Measurements from ENCODE around the gene PPP3CA. TPM values are rescaled to one million over a fixed set of nuclear protein-coding genes. Genes with fewer than 3 reads are reported as not detected.

PPP3CA gene
- total and polyA plus RNA-seq, 2 donors (not counting 1 experiment from before 2014, with no cell fraction given) = 66.4 to 79.3 TPM

GRCh38 chr4:100982345-100982744 is 365.0 kb downstream of the PPP3CA start:
- DNase-seq (ENCODE audit: low read depth in 2 of 2) = no peak
- H3K79me2 ChIP-seq (ENCODE audit: control insufficient read depth, insufficient read depth, low read length) = no peaks in the 10 kb centered on the region
- no peaks in the 10 kb centered on the region for H3K4me1 ChIP-seq (ENCODE audit: control insufficient read depth, extremely low read depth, insufficient read depth, low read length)
- no peaks in the 10 kb centered on the region for H3K36me3 ChIP-seq (ENCODE audit: control insufficient read depth, insufficient read depth, low read length)
- no peaks in the 10 kb centered on the region for H4K20me1 ChIP-seq (ENCODE audit: control insufficient read depth, extremely low read depth, insufficient read depth, low read length)
- TF ChIP-seq EZH2 (IDR thresholded peaks at IDR 0.05; ENCODE audit: low read length, missing control alignments) (no peak), CTCF (conservative IDR thresholded peaks at IDR 0.05 in 1 of 2, IDR thresholded peaks at IDR 0.05 in 1 of 2; ENCODE audit: low read depth in 1 of 2, low read length in 2 of 2) (no peak)
- no peak overlapping the region for H3K4me2 ChIP-seq (ENCODE audit: extremely low read depth, insufficient read depth, low read length)
- H3K27me3 ChIP-seq (ENCODE audit: control insufficient read depth, insufficient read depth, low read length) = no peaks in the 10 kb centered on the region
- H3K9ac ChIP-seq (ENCODE audit: insufficient read depth, low read length) = no peak overlapping the region
- no peak overlapping the region for H3K4me3 ChIP-seq (replicated peaks in 1 of 4; ENCODE audit: control extremely low read depth in 1 of 4, insufficient read depth in 1 of 4, low read depth in 3 of 4, low read length in 4 of 4)
- no peaks in the 10 kb centered on the region for H3K9me3 ChIP-seq (ENCODE audit: control insufficient read depth, insufficient read depth, low read depth, low read length)
- H2AFZ ChIP-seq (ENCODE audit: low read length) = no peak overlapping the region
- no peak overlapping the region for H3K27ac ChIP-seq (ENCODE audit: insufficient read depth, low read length)

GRCh38 chr4:100981447-100982204 is 365.7 kb downstream of the PPP3CA start:
- H3K27ac ChIP-seq (ENCODE audit: insufficient read depth, low read length) = no peak overlapping the region
- H3K4me1 ChIP-seq (ENCODE audit: control insufficient read depth, extremely low read depth, insufficient read depth, low read length) = no peaks in the 10 kb centered on the region
- H2AFZ ChIP-seq (ENCODE audit: low read length) = no peak overlapping the region
- H3K9ac ChIP-seq (ENCODE audit: insufficient read depth, low read length) = no peak overlapping the region
- H3K9me3 ChIP-seq (ENCODE audit: control insufficient read depth, insufficient read depth, low read depth, low read length) = no peaks in the 10 kb centered on the region
- no peak overlapping the region for H3K4me3 ChIP-seq (replicated peaks in 1 of 4; ENCODE audit: control extremely low read depth in 1 of 4, insufficient read depth in 1 of 4, low read depth in 3 of 4, low read length in 4 of 4)
- no peak overlapping the region for H3K4me2 ChIP-seq (ENCODE audit: extremely low read depth, insufficient read depth, low read length)
- TF ChIP-seq EZH2 (IDR thresholded peaks at IDR 0.05; ENCODE audit: low read length, missing control alignments) = no peak
- TF ChIP-seq CTCF (conservative IDR thresholded peaks at IDR 0.05 in 1 of 2, IDR thresholded peaks at IDR 0.05 in 1 of 2; ENCODE audit: low read depth in 1 of 2, low read length in 2 of 2) = no peak
- H3K79me2 ChIP-seq (ENCODE audit: control insufficient read depth, insufficient read depth, low read length) = no peaks in the 10 kb centered on the region
- H4K20me1 ChIP-seq (ENCODE audit: control insufficient read depth, extremely low read depth, insufficient read depth, low read length) = no peaks in the 10 kb centered on the region
- H3K27me3 ChIP-seq (ENCODE audit: control insufficient read depth, insufficient read depth, low read length) = no peaks in the 10 kb centered on the region
- DNase-seq (ENCODE audit: low read depth in 2 of 2) = peak; percentile 58 to 81
- no peaks in the 10 kb centered on the region for H3K36me3 ChIP-seq (ENCODE audit: control insufficient read depth, insufficient read depth, low read length)

GRCh38 chr4:100979736-100980135 is 367.6 kb downstream of the PPP3CA start:
- Histone ChIP-seq H3K4me3 (replicated peaks in 1 of 4; ENCODE audit: control extremely low read depth in 1 of 4, insufficient read depth in 1 of 4, low read depth in 3 of 4, low read length in 4 of 4) (no peak overlapping the region), H3K4me1 (ENCODE audit: control insufficient read depth, extremely low read depth, insufficient read depth, low read length) (no peaks in the 10 kb centered on the region), H3K79me2 (ENCODE audit: control insufficient read depth, insufficient read depth, low read length) (no peaks in the 10 kb centered on the region), H3K27me3 (ENCODE audit: control insufficient read depth, insufficient read depth, low read length) (no peaks in the 10 kb centered on the region), H3K36me3 (ENCODE audit: control insufficient read depth, insufficient read depth, low read length) (no peaks in the 10 kb centered on the region), H3K9ac (ENCODE audit: insufficient read depth, low read length) (no peak overlapping the region), H3K27ac (ENCODE audit: insufficient read depth, low read length) (no peak overlapping the region), H3K4me2 (ENCODE audit: extremely low read depth, insufficient read depth, low read length) (no peak overlapping the region), H4K20me1 (ENCODE audit: control insufficient read depth, extremely low read depth, insufficient read depth, low read length) (no peaks in the 10 kb centered on the region), H3K9me3 (ENCODE audit: control insufficient read depth, insufficient read depth, low read depth, low read length) (no peaks in the 10 kb centered on the region), H2AFZ (ENCODE audit: low read length) (no peak overlapping the region)
- DNase-seq (ENCODE audit: low read depth in 2 of 2) = no peak
- TF ChIP-seq CTCF (conservative IDR thresholded peaks at IDR 0.05 in 1 of 2, IDR thresholded peaks at IDR 0.05 in 1 of 2; ENCODE audit: low read depth in 1 of 2, low read length in 2 of 2) (no peak), EZH2 (IDR thresholded peaks at IDR 0.05; ENCODE audit: low read length, missing control alignments) (no peak)
